HG02623 (cell line): ENCODE results near the gene COQ8A.
"Not testable (repeated sequence)": the region's sequence is repeated elsewhere in the genome, so short reads cannot be mapped to it uniquely, and the experiment has no call there.

Experiments
- ATAC-seq: cut with Tn5 transposase; IDR thresholded peaks from one replicate; pipeline ENCODE4 v1.9.1; 2021; ENCODE audit warnings: moderate library complexity; ENCODE audit not compliant: unreplicated experiment

The COQ8A gene

GRCh38 chr1:226921504-226921903 lies 18.6 kb upstream of the COQ8A start:
- ATAC-seq = no peak

- ATAC-seq = not testable (repeated sequence)
Observed at GRCh38 chr1:226929260-226930111, 10.6 kb upstream of the COQ8A start.

- ATAC-seq = no peak
Observed at GRCh38 chr1:226934483-226935237, 5.4 kb upstream of the COQ8A start.

GRCh38 chr1:226937940-226938725 lies 2.0 kb upstream of the COQ8A start:
- ATAC-seq = no peak

- no peak for ATAC-seq
Observed at GRCh38 chr1:226938903-226939437, 1.1 kb upstream of the COQ8A start.

GRCh38 chr1:226939438-226940028 lies 561 bp upstream of the COQ8A start:
- ATAC-seq = peak; percentile 23

- no peak for ATAC-seq
Observed at GRCh38 chr1:226940806-226941067, 643 bp downstream of the COQ8A start.

GRCh38 chr1:226942392-226942791 lies 2.3 kb downstream of the COQ8A start:
- no peak for ATAC-seq

GRCh38 chr1:226943156-226943555 lies 3.1 kb downstream of the COQ8A start:
- ATAC-seq = no peak

- ATAC-seq = no peak
Observed at GRCh38 chr1:226943927-226944326, 3.8 kb downstream of the COQ8A start.

- no peak for ATAC-seq
Observed at GRCh38 chr1:226945106-226945857, 5.2 kb downstream of the COQ8A start.

GRCh38 chr1:226945858-226946245 lies 5.8 kb downstream of the COQ8A start:
- ATAC-seq = no peak

GRCh38 chr1:226946285-226946684 lies 6.2 kb downstream of the COQ8A start:
- ATAC-seq = no peak

GRCh38 chr1:226946841-226947240 lies 6.7 kb downstream of the COQ8A start:
- ATAC-seq = no peak

GRCh38 chr1:226948051-226948450 lies 8.0 kb downstream of the COQ8A start:
- no peak for ATAC-seq

GRCh38 chr1:226948480-226948879 lies 8.4 kb downstream of the COQ8A start:
- ATAC-seq = no peak

- ATAC-seq = no peak
Observed at GRCh38 chr1:226948996-226949395, 8.9 kb downstream of the COQ8A start.

GRCh38 chr1:226949401-226949800 lies 9.3 kb downstream of the COQ8A start:
- ATAC-seq = no peak

- no peak for ATAC-seq
Observed at GRCh38 chr1:226950316-226950715, 10.2 kb downstream of the COQ8A start.

GRCh38 chr1:226950871-226951270 lies 10.8 kb downstream of the COQ8A start:
- no peak for ATAC-seq
